CD4-positive, alpha-beta T cell treated with Interferon alpha-2 for 1 hour (primary cell): ENCODE data around the gene MYL3.
A peak's percentile ranks its signal among the peaks of the same experiment; 100 is the strongest.
"Not testable (repeated sequence)": the region's sequence is repeated elsewhere in the genome, so short reads cannot be mapped to it uniquely, and the experiment has no call there.

ENCODE experiments used
- DNase-seq, 2 donors: peaks; one replicate each; pipeline ENCODE4 v3.0.0-alpha.2; 2020 to 2022

Gene MYL3

GRCh38 chr3:46863261-46863782, at the start of gene MYL3:
MYL3 (minus strand) TSS chr3:46863444; CDS start chr3:46863390, 54 bp downstream.
- DNase-seq = no peak

DNA sequence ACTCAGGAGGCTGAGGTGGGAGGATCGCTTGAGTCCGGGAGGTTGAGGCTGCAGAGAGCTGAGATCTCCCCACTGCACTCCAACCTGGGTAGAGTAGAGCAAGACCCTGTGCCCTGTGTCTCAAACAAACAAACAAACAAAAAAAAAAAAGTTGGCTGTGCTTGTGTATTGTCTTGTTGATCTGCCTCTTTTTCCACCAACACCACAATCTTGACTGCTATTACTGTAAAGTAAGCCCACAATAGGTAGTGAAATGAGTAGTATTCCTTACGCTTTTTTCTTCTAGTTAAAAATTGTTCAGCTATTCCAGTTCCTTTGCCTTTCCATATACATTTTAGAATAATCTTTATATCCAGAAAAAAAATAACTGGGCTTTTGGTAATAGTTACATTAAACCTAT, 49.7 kb upstream of the MYL3 start:
- no peak for DNase-seq

GRCh38 chr3:46910914-46911313, 47.7 kb upstream of the MYL3 start:
- not testable (repeated sequence) for DNase-seq

- DNase-seq = no peak
These were observed 47.0 kb upstream of the MYL3 start for GRCh38 chr3:46910166-46910760.

DNA sequence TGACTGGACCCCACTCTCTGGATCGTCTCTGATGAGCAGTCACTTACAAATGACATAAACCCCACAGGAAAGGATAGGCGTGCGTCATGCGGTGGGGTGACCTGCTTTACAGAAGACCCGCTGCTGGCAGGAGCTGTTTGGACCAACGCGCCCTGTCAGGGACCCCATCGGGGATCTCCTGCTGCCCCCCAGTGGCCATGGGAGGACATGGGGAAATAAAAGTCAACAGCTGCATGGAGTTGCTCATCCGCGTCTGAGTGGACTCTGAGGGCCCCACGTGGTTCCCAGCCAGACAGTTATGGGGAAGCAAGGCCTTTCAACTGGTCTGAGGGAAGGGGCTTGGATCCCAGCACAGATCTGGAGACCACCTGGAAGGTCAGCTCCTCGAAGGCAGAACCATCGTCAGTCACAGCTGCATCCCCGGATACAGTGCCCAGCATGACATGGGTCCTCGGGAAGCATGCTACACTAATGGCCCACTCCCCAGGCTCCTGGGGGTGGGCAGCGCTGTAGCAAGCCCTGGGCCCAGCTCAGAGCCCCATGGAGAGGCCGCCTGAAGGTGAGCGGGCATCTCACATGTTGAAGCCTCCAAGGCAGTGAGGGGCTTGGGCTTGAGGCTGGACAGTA, 46.4 kb upstream of the MYL3 start:
- DNase-seq = peak; percentile 79 to 81

GRCh38 chr3:46908986-46909534, 45.8 kb upstream of the MYL3 start:
- DNase-seq = no peak

- no peak for DNase-seq
These were observed 45.2 kb upstream of the MYL3 start for GRCh38 chr3:46908294-46908985.

DNA sequence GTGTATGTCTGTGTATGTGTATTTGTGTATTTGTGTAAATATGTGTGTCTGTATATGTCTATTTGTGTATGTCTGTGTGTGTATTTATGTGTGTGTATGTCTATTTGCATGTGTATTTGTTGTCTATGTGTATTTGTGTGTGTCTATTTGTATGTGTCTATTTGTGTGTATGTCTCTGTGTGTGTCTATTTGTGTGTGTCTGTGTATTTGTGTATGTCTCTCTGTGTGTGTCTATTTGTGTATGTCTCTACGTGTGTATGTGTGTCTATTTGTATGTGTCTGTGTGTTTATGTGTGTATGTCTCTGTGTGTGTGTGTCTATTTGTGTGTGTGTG, 44.7 kb upstream of the MYL3 start:
- no peak for DNase-seq

DNA sequence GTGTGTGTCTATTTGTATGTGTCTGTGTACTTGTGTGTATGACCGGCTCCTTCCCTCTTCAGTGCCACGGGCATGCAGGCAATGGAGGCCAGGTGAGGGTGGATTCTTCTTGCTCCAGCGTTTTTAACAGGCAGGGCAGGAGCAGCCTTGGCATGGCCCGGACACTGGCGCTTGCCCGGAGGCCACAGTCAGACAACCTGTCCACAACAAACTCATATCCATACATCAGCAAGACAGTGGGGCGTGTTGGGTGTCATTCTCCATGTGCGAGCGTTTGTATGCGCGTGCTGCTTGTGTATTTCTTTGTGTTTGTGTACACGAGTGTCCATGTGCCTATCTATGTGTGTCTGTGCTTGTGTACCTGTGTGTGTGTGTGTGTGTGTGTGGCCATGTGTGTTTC, 44.0 kb upstream of the MYL3 start:
- DNase-seq = no peak

DNA sequence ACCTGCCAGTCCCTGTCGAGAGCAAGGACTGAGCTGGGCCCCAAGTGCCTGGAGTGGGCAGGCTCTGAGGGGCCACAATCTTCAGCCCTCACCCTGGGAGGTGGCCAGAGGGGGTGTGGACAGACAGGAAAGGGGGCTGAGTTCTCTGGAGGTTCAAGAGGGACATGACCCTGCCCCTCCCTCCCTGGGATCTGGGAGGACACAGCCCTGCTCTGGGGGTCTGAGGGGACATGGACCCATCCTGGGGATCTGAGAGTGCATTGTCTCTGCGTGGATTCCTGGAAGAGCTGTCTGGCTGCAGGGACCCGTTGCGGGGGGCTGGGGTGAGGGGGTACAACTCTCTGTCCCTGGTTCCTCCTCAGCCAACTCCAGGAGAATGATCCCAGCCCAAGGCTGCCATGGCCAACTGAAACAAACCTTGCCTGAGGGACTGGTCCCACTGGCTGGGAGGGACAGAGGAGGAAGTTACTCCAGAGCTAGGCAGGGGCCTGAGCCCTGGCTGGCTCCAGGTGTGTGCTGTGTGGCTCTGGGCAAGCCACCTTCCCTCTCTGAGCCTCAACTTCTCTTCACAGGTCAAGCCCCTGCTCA, 43.3 kb upstream of the MYL3 start:
- no peak for DNase-seq

DNA sequence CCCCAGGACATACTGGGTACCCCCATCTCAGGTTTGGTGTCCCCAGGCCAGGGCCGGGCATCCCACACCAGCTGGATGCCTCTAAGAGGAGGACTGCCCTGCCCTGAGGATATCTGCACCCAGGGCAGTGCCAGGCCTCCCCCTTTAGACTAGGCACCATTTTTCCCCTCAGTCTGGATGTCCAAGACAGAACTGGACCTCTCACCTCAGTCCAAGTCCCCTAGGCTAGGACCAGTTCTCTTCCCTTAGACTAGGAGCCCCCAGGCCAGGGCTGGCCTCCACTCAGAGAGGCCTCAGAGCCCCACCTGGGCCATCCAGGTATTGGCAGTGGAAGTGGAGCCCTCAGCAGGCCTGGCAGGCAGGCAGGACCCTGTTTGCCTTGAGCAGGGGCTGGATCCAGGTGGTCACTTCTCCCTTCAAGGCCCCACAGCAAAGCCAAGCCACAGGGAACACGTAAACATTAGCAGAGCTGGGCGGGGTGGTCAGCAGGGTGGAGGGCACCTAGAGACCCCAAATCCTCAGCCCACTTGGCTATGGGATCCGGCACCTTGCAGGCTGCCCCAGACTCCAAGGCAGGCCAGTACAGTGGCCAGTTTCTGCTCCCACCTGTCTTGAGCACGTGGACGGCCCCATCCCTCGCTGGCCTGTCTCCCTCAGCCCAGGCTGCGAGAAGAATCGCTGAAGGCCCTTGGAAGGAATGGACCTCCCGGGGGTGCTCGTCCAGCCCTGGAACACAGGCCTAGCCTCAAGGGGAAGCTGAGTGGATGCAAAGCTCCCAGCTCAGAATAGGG, 42.6 kb upstream of the MYL3 start:
- no peak for DNase-seq

- DNase-seq = no peak
These were observed 41.9 kb upstream of the MYL3 start for GRCh38 chr3:46905213-46905560.

DNA sequence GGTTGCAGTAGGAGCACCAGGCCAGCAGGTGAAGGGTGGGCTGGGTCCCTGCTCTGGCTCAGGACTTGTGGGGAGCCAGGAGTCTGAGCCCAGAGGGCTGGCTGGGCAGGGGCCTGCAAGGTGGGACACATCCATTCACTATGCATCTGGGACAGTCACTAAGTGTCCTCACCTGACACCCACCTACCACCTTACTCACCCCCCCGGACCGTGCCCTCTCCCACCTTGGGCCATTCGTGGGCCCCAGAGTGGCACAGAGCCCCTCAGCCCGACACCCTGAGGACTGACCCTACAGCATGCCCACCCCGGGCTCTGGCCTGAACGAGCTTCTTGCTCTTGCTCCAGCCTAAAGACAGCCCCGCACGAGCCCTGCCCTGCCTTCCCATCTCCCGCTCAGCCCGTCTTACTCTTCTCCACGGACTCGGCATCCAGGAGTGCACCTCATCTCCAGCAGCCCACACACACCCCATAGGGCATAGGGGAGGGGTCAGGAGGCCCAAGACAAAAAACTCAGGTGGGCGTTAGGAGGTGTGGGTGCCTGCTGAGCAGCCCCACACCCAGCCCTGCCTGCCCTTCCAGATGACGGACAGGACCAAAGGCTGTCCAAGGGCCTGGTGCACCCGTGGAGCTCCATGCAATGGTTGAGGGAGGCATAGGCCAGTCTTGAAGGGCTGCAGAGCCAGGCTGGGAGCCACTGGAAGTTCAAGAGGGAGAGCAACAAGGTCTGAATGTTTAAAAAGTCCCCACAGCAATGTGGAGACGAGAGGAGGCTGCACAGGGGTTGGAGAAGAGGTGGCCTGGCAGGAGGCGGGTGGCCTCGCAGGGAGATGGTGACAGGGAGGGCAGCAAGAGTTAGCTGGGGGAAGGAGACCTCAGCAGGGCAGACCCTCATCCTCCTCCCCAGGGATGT, 41.3 kb upstream of the MYL3 start:
- no peak for DNase-seq

DNA sequence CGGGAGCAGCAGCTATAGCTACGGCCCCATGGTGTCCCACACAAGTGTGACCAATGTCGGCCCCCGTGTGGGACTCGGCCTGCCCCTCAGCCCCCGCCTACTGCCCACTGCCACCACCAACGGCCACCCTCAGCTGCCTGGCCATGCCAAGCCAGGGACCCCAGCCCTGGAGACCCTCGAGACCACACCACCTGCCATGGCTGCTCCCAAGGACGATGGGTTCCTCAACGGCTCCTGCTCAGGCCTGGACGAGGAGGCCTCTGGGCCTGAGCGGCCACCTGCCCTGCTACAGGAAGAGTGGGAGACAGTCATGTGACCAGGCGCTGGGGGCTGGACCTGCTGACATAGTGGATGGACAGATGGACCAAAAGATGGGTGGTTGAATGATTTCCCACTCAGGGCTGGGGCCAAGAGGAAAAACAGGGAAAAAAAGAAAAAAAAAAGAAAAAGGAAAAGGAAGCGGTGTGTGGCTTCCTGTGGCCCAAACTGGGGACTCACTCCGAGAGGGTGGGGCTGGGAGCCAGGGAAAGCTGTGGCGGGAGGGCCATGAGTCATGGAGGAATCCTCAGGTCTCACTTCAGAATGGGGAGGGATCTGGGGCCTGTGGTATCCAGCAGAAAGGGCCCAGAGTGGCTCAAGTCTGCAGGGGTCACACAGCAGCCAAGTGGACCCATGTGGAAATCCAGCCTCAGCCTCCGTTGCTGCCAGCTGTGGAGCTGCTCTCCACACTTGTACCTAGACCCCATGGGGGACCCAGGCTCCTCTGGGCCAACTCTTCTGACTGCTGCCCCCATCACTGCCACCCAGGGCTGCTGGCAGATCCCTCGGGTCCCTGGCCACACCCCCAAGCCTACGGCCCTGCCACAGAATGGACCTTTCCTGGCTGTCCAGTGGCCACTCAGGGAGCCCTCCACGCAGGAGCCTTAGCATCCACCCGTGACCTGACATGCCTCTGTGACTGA, 40.4 kb upstream of the MYL3 start:
- DNase-seq = no peak

- no peak for DNase-seq
These were observed 39.0 kb upstream of the MYL3 start for GRCh38 chr3:46902188-46902631.

DNA sequence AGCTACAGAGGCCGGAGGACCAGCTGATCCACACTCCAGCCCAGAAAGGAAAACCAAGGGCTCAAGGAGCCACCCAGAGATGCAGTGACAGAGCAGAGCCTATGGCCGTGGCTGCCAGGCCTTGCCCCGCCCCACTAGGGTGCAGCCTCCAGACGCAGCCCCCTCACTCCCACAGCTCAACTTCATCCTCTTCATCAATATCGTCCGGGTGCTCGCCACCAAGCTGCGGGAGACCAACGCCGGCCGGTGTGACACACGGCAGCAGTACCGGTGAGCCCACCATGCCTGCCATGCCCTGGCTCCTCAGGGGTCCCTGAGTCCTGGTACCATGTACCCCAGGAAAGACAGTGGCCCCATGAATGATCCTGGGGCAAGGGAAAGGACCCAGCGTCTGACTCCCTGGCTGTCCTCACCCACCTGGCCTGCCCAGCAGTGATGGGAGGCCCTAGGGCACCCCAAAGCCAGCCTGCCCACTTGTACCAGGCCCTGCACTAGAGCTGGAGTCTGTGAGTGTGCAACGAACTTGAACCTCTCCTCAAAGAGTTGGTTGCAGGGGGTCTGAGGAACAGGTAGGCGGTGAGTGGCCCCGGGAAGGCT, 38.4 kb upstream of the MYL3 start:
- DNase-seq = no peak

GRCh38 chr3:46901061-46901460, 37.8 kb upstream of the MYL3 start:
- DNase-seq = no peak

- DNase-seq = no peak
These were observed 37.1 kb upstream of the MYL3 start for GRCh38 chr3:46900356-46900755.

GRCh38 chr3:46900007-46900292, 36.7 kb upstream of the MYL3 start:
- no peak for DNase-seq
